Immature natural killer cell (primary cell): ENCODE data around the gene TNPO2. TPM values are rescaled to one million over a fixed set of nuclear protein-coding genes. Genes with fewer than 3 reads are reported as not detected.
A peak's percentile ranks its signal among the peaks of the same experiment; 100 is the strongest.
"Not testable (repeated sequence)": the region's sequence is repeated elsewhere in the genome, so short reads cannot be mapped to it uniquely, and the experiment has no call there.

Experiments used
- DNase-seq, 3 donors: peaks; one replicate each; pipeline ENCODE4 v3.0.0; 2022; ENCODE audit warnings: mixed read lengths in 1 of 3
- H3K27ac Mint-ChIP-seq, 6 donors: one replicate each; pipeline ENCODE4 v1.8.0; 2020; ENCODE audit warnings: mixed read lengths in 6 of 6, mild to moderate bottlenecking in 5 of 6, inconsistent platforms in 4 of 6, moderate library complexity in 3 of 6
- H3K27me3 Mint-ChIP-seq, 3 donors: one replicate each; pipeline ENCODE4 v1.8.0; 2020 to 2021; ENCODE audit warnings: low read depth in 3 of 3, mild to moderate bottlenecking in 3 of 3, mixed read lengths in 3 of 3, moderate library complexity in 3 of 3, inconsistent platforms in 1 of 3
- H3K36me3 Mint-ChIP-seq, 3 donors: one replicate each; pipeline ENCODE4 v1.8.0; 2020; ENCODE audit warnings: mixed read lengths in 3 of 3, inconsistent platforms in 2 of 3, mild to moderate bottlenecking in 2 of 3
- H3K4me1 Mint-ChIP-seq, 2 donors: one replicate each; pipeline ENCODE4 v1.8.0; 2020; ENCODE audit warnings: inconsistent platforms in 2 of 2, mild to moderate bottlenecking in 2 of 2, mixed read lengths in 2 of 2, moderate library complexity in 1 of 2
- H3K4me3 Mint-ChIP-seq, 5 donors: one replicate each; pipeline ENCODE4 v1.8.0; 2020; ENCODE audit warnings: mild to moderate bottlenecking in 5 of 5, mixed read lengths in 5 of 5, inconsistent platforms in 3 of 5, moderate library complexity in 3 of 5
- H3K9me3 Mint-ChIP-seq, 6 donors: one replicate each; pipeline ENCODE4 v1.8.0; 2020; ENCODE audit warnings: mild to moderate bottlenecking in 6 of 6, mixed read lengths in 6 of 6, inconsistent platforms in 4 of 6, moderate library complexity in 3 of 6
- polyA plus RNA-seq, 3 donors: library from polyadenylated mRNA; unstranded; fragments of 300-500 nt; fragmentation: Illumina TruSeq; gene quantifications; one replicate each; pipeline ENCODE4 v1.2.3, GENCODE V29; 2021

TNPO2 gene
- polyA plus RNA-seq, 3 donors from 2014 or later: 0.46 to 4.0 (median 0.98) TPM

GRCh38 chr19:12694641-12695040, 29.1 kb downstream of the TNPO2 start:
- Mint-ChIP-seq H3K36me3 (peaks cover 0 to 3% (median 0%) of the 10 kb centered on the region in 3 donors), H3K4me3 (peak overlapping the region in 1 of 5 donors; percentile 94), H3K9me3 (no peaks in the 10 kb centered on the region), H3K27ac (no peak overlapping the region), H3K4me1 (peaks cover 11 to 14% of the 10 kb centered on the region in 2 donors), H3K27me3 (peaks cover 3 to 8% (median 6%) of the 10 kb centered on the region in 3 donors)
- no peak for DNase-seq

GRCh38 chr19:12692960-12693359, 30.8 kb downstream of the TNPO2 start:
- H3K4me1 Mint-ChIP-seq: peaks cover 9% of the 10 kb centered on the region in 2 donors
- no peak overlapping the region for H3K27ac Mint-ChIP-seq
- peaks cover 3 to 8% (median 4%) of the 10 kb centered on the region in 3 donors for H3K27me3 Mint-ChIP-seq
- no peak for DNase-seq
- H3K36me3 Mint-ChIP-seq: no peaks in the 10 kb centered on the region
- no peak overlapping the region for H3K4me3 Mint-ChIP-seq
- H3K9me3 Mint-ChIP-seq: no peaks in the 10 kb centered on the region

- Mint-ChIP-seq H3K4me3 (no peak overlapping the region), H3K27me3 (peaks cover 2 to 4% (median 2%) of the 10 kb centered on the region in 3 donors), H3K36me3 (no peaks in the 10 kb centered on the region), H3K9me3 (no peaks in the 10 kb centered on the region), H3K4me1 (no peaks in the 10 kb centered on the region), H3K27ac (no peak overlapping the region)
- no peak for DNase-seq
Measured at GRCh38 chr19:12689581-12690216, 34.0 kb downstream of the TNPO2 start.

- Mint-ChIP-seq H3K4me3 (no peak overlapping the region), H3K9me3 (no peaks in the 10 kb centered on the region), H3K36me3 (no peaks in the 10 kb centered on the region), H3K27me3 (peaks cover 2 to 6% (median 2%) of the 10 kb centered on the region in 3 donors), H3K27ac (no peak overlapping the region), H3K4me1 (no peaks in the 10 kb centered on the region)
- no peak for DNase-seq
Measured at GRCh38 chr19:12689012-12689411, 34.7 kb downstream of the TNPO2 start.

GRCh38 chr19:12687496-12688196, 36.1 kb downstream of the TNPO2 start, which contains the start of gene GNG14:
GNG14 (plus strand) TSS chr19:12687998; CDS start chr19:12688049, 51 bp downstream.
- H3K4me1 Mint-ChIP-seq: no peaks in the 10 kb centered on the region
- no peaks in the 10 kb centered on the region for H3K9me3 Mint-ChIP-seq
- no peak within 1 kb of the TSS for H3K27ac Mint-ChIP-seq
- H3K27me3 Mint-ChIP-seq: peaks cover 2 to 9% (median 3%) of the 10 kb centered on the region in 3 donors
- no peaks in the 10 kb centered on the region for H3K36me3 Mint-ChIP-seq
- no peak within 1 kb of the TSS for H3K4me3 Mint-ChIP-seq
- DNase-seq: no peak

- DNase-seq: no peak
- Mint-ChIP-seq H3K4me3 (no peak overlapping the region), H3K4me1 (peaks cover 9% of the 10 kb centered on the region in 2 donors), H3K36me3 (peaks cover 0 to 5% (median 4%) of the 10 kb centered on the region in 3 donors), H3K9me3 (no peaks in the 10 kb centered on the region), H3K27me3 (peaks cover 14 to 23% (median 15%) of the 10 kb centered on the region in 3 donors), H3K27ac (no peak overlapping the region)
Measured at GRCh38 chr19:12685831-12686230, 37.9 kb downstream of the TNPO2 start.

GRCh38 chr19:12681074-12681987, 42.4 kb downstream of the TNPO2 start, which contains the start of gene DHPS:
DHPS (minus strand) TSS chr19:12681880; CDS start chr19:12681766, 114 bp downstream.
- H3K9me3 Mint-ChIP-seq: no peaks in the 10 kb centered on the region
- peak; percentile 91 to 95 (median 93) for DNase-seq
- peak within 1 kb of the TSS; percentile 94 to 99 (median 96) for H3K4me3 Mint-ChIP-seq
- peaks cover 7 to 17% (median 9%) of the 10 kb centered on the region in 3 donors for H3K36me3 Mint-ChIP-seq
- peak within 1 kb of the TSS; percentile 93 to 98 (median 95) for H3K27ac Mint-ChIP-seq
- peaks cover 27 to 30% of the 10 kb centered on the region in 2 donors for H3K4me1 Mint-ChIP-seq
- H3K27me3 Mint-ChIP-seq: peaks cover 14 to 23% (median 22%) of the 10 kb centered on the region in 3 donors

- peaks cover 9 to 19% (median 11%) of the 10 kb centered on the region in 3 donors for H3K36me3 Mint-ChIP-seq
- peak overlapping the region in 4 of 6 donors; percentile 10 to 69 (median 31) for H3K27ac Mint-ChIP-seq
- H3K27me3 Mint-ChIP-seq: peaks cover 14 to 22% (median 18%) of the 10 kb centered on the region in 3 donors
Measured at GRCh38 chr19:12680034-12680433, 43.7 kb downstream of the TNPO2 start.

GRCh38 chr19:12678039-12678438, 45.7 kb downstream of the TNPO2 start:
- DNase-seq, H3K4me3 Mint-ChIP-seq, H3K9me3 Mint-ChIP-seq, H3K27ac Mint-ChIP-seq: not testable (repeated sequence)
- Mint-ChIP-seq H3K27me3 (peaks cover 14 to 22% (median 14%) of the 10 kb centered on the region in 3 donors), H3K4me1 (peaks cover 29 to 35% of the 10 kb centered on the region in 2 donors), H3K36me3 (peaks cover 9 to 26% (median 11%) of the 10 kb centered on the region in 3 donors)

More at GRCh38 chr19:12680034-12680433, 43.7 kb downstream of the TNPO2 start:
- peak overlapping the region; percentile 17 to 94 (median 60) for H3K4me3 Mint-ChIP-seq
- no peaks in the 10 kb centered on the region for H3K9me3 Mint-ChIP-seq
- peaks cover 29 to 32% of the 10 kb centered on the region in 2 donors for H3K4me1 Mint-ChIP-seq
- DNase-seq: no peak

- Mint-ChIP-seq H3K4me1 (peaks cover 33 to 37% of the 10 kb centered on the region in 2 donors), H3K27me3 (peaks cover 9 to 18% (median 10%) of the 10 kb centered on the region in 3 donors), H3K4me3 (no peak overlapping the region), H3K27ac (peak overlapping the region in 4 of 6 donors; percentile 39 to 77 (median 56)), H3K36me3 (peaks cover 9 to 29% (median 14%) of the 10 kb centered on the region in 3 donors), H3K9me3 (no peaks in the 10 kb centered on the region)
- DNase-seq: no peak
Measured at GRCh38 chr19:12676928-12677327, 46.8 kb downstream of the TNPO2 start.

- H3K27me3 Mint-ChIP-seq: peaks cover 4 to 12% (median 6%) of the 10 kb centered on the region in 3 donors
- H3K9me3 Mint-ChIP-seq: no peaks in the 10 kb centered on the region
- peak; percentile 69 to 76 (median 70) for DNase-seq
- H3K27ac Mint-ChIP-seq: peak overlapping the region; percentile 7 to 77 (median 49)
- no peak overlapping the region for H3K4me3 Mint-ChIP-seq
- peaks cover 34 to 35% of the 10 kb centered on the region in 2 donors for H3K4me1 Mint-ChIP-seq
- peaks cover 9 to 30% (median 15%) of the 10 kb centered on the region in 3 donors for H3K36me3 Mint-ChIP-seq
Measured at GRCh38 chr19:12676384-12676792, 47.3 kb downstream of the TNPO2 start.

- peak overlapping the region in 3 of 6 donors; percentile 7 to 72 (median 39) for H3K27ac Mint-ChIP-seq
- no peak for DNase-seq
- peaks cover 2 to 8% (median 3%) of the 10 kb centered on the region in 3 donors for H3K27me3 Mint-ChIP-seq
- peaks cover 29 to 31% of the 10 kb centered on the region in 2 donors for H3K4me1 Mint-ChIP-seq
- no peaks in the 10 kb centered on the region for H3K9me3 Mint-ChIP-seq
- H3K36me3 Mint-ChIP-seq: peaks cover 5 to 26% (median 15%) of the 10 kb centered on the region in 3 donors
- H3K4me3 Mint-ChIP-seq: no peak overlapping the region
Measured at GRCh38 chr19:12675940-12676339, 47.8 kb downstream of the TNPO2 start.

- no peak for DNase-seq
- Mint-ChIP-seq H3K9me3 (no peaks in the 10 kb centered on the region), H3K4me1 (peaks cover 27 to 31% of the 10 kb centered on the region in 2 donors), H3K36me3 (peaks cover 4 to 25% (median 15%) of the 10 kb centered on the region in 3 donors), H3K4me3 (no peak overlapping the region), H3K27ac (peak overlapping the region in 1 of 6 donors; percentile 17), H3K27me3 (peaks cover 1 to 7% (median 3%) of the 10 kb centered on the region in 3 donors)
Measured at GRCh38 chr19:12675399-12675798, 48.3 kb downstream of the TNPO2 start.
